Activated CD4-positive, alpha-beta T cell treated with anti-CD3 and anti-CD28 coated beads, Interleukin-2, amount 50 U/mL, for 48 hours (primary cell): Measurements from ENCODE around the gene CWC22.
A peak's percentile ranks its signal among the peaks of the same experiment; 100 is the strongest.
"Not testable (repeated sequence)": the region's sequence is repeated elsewhere in the genome, so short reads cannot be mapped to it uniquely, and the experiment has no call there.

Source experiments
- DNase-seq, 2 experiments: peaks; one replicate each; pipeline ENCODE4 v3.0.0-alpha.2; 2020

CWC22 gene

DNA sequence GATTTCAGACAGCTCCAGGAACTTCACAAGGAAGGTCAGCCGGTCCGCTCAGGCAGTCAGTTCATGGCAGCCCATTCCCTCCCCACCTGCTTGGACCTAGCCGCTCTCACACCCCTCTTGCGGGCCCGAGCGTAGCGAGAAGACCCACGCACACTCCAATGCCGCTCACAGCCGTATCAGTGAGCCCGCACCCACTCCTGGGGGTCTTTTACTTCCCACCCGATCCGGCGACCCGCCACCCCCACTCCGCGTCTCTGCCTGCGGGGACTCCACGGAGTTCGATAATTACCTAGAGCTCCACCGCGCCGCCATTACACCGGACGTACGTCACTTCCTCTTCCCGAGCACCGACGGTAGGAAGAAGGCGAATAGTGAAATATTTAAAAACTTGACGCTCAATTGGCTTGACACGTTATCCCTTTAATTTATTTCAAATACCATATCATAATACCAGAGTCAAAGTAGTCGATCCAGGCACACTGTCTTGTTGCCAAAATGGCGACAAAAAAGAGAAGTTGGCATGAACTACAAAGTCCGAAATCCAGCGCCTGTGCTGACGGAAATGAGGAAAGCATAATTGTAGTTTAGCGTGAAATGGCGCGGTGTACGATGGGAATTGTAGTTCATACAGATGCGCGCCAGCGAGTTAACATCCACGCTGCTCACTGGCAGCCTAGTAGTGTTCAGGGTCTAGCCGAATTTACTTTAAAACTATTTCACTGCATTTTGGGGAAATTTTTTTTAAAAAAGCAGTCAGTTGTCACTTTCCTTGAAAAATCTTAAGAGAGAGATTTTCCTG, at the start of gene CWC22:
Gene CWC22 (minus strand): TSS at position 517 of the 799 bp plus-strand sequence. CDS start 13,956 bp downstream, outside the sequence.
- DNase-seq, result peak; percentile 78 to 84

DNA sequence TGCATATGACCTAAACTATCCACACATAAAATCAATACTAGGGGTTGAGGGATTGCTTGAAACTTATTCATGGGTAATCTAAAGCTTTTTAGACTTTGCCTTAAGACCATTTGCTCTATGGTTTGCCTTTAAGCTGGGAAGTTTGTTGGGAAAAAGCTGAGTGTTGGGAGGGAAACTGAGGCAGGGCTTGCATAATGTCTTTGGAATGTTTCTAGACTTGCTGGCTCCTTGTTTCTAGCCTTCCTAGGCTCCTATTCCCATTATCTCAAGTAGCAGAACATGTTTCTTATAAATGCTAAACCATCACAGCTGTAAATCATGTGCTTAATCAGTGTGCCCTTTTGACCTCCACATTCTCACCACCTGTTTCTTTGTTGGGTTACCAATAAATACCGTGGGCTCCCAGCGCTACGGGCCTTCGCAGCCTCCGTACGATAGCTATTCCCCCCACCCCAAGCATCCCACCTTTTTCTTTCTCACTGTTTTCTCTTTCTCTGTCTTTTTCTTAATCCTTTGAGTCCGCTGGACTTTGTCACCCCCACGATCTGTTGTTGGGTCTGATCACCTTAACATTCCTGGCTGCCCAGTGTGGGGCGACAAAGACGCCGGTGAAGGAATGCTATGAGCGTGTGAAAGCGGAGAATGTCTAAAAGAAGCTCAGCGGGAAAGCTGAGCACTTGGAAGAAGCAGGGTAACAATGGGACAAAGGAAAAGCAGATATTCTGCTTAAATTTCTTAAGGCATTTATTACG, 49.4 kb upstream of the CWC22 start:
- no peak for DNase-seq

DNA sequence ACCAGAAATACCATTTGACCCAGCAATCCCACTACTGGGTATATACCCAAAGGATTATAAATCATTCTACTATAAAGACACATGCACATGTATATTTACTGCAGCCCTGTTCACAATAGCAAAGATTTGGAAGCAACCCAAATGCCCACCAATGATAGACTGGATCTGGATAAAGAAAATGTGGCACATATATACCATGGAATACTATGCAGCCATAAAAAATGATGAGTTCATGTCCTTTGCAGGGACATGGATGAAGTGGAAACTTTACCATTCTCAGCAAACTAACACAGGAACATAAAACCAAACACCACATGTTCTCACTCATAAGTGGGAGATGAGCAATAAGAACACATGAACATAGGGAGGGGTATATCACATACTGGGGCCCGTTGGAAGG, 47.5 kb upstream of the CWC22 start:
- DNase-seq, result not testable (repeated sequence)

DNA sequence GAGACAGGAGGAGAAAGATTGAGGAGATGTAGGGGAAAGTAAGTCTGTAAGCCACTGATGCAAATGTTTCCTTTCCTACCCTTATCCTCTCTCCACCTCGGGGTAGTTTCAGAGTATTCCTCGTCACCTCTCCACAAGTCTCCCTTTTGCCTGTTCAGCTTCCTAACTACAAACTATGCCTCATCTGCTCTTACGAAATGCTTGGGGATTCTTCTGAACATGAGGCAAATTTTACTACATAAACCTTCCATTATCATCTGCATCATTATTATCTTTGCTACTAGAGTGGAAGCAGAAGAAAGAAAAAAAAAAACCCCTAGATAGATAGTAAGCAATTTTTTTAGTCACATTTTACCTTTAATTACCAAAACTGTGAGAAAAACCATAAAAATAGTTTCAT, 43.1 kb upstream of the CWC22 start:
- DNase-seq, result no peak

DNA sequence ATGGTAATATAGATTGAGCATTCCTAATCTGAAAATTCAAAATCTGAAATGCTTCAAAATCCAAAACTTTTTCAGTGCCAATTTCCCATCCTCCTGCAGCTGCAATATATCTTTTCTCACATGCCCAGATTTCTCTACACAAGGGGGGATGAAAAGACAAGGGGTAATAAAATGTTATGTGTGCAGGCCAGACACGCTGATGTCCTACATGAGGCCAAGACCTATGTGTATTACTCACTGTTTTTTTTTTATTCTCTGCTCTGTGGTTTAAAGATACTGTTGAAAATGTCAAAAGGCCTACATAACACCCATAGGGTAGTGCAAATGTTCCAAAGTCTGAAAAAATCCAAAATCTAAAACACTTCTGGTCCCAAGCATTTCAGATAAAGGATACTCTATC, 41.2 kb upstream of the CWC22 start:
- no peak for DNase-seq

DNA sequence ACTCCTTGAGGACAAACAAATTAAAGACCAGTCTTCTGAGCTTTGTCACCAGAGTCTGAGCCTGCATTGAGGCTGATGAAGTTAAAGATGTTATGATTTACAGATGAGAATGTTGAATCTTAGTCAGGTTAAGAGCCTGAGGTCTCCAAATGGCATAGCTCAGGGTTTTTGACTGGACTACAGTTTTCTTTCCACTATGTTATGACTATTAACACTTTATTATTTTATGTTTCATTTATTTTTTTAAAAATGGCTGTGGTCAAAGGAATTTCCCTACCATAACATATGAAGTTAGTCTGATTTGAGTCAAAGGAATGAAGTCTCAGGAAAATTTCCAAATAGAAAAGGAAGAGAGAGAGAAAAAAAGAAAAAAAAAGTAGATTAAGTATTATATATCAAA, 39.7 kb upstream of the CWC22 start:
- no peak for DNase-seq

DNA sequence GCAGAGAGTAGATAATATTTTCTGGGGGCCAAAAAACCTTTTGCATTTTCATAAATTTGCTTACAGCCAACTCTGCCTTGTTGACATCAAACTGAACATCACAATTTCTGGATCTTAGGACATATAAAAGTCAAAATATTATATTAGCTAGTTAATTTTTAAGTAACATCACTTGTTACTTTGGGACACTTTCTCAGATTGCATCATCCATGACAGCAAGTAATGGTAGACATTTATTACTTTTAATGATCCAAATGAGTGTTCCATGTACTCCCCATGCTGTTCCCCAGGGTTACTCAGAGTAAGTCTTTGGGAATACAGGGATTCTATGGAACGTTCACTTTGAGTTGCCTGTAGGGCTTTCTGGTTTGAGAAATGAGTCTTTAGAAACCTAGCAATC, 39.1 kb upstream of the CWC22 start:
- DNase-seq, result no peak

DNA sequence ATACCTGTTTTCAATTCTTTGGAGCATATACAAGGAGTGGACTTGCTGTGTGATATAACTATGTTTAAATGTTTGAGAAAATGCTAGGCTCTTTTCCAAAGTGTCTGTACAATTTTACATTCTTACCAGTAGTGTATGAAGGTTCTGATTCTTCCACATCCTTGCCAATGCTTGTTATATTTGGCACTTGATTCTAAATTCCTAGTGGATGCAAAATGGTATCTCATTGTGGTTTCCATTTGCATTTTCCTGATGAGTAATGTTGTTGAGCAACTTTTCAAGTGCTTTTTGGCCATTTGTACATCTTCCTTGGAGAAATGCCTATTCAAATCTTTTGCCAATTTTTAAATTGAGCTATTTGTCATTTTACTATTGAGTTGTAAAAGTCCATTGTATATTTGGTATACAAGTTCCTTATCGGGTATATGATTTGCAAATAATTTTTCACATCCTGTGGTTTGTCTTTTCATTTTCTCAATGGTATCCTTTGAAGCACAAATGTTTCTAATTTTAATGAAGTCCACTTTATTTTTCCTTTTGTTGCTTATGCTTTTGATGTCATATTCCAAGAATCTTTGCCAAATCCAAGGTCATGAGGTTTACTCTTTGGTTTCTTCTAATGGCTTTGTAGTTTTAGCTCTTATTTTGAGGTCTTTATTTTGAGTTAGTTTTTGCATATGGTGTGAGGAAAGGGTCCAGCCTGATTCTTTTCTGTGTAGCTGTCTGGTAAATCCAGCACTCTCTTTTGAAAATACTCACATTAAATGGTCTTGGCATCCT, 33.2 kb upstream of the CWC22 start:
- DNase-seq, result no peak

DNA sequence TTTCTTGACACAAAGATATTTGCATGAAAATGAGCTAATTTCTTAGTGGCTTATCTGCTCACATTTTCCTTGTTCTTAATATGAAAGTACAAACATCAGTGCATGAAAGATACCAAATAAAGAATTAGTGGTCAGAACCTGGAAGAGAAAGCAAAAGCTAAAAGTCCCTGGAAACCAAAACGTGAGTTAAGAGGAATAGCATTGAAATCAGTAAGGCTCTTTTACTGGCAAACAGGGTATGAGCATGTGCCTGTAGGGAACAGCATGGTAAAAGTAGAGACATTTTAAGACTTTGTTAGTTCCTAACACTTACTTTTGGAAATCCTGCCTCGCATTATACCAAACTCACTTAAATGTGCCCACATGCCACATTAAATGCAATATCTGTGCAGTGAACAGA, 31.9 kb upstream of the CWC22 start:
- DNase-seq, result no peak

DNA sequence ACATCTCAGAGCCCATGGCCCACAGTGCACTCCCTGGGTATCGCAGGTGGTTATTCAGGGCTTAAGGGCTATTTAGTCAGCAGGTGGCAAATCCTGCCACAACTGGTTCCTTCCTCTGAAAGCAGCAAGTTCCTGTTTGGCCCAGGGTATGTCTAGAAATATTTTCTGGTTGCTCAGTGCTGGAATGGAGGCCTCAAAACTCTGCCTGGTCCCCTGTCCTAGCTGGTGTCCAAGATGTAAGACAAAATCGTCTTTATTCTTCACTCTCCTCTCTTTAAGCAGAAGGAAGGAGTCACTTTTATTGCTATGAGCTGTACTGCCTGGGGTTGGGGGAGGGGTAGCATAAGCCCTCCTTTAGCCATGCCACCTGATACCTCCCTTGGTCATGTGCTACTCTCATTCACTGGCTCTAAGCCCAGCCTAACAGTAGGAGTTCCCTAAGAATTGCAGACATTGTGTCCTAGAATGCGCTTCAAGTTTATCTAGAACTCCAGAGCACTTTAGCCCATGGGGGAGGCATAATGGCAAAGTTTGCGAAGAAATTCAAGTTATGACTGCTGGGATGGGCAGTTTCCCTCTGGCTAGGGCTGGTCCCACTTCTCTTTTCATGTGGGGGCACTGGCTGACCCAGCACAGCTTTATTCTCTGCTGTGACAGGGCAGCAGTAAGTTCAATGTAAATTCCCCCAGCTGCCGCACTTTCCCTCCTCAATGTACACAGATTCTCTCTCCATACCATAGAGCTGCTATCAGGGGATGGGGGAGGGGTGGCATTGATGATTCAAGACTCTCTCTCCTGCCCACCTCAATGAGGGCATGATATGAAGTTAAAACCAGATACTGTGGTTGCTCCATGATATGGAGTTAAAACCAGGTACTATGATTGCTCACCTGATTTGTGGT, 27.1 kb upstream of the CWC22 start:
- no peak for DNase-seq

DNA sequence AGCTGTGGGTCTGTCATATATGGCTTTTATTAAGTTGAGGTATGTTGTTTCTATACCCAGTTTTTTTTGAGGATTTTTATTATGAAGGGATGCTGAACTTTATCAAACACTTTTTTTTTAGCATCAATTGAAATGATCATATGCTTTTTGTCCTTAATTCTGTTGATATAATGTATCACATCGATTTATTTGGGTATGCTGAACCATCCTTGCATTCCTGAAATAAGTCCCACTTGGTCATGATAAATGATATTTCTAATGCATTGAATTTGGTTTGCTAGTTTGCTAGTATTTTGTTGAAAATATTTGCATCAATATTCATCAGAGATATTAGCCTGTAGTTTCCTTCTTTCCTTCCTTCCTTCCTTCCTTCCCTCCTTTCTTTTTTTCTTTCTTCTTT, 22.5 kb upstream of the CWC22 start:
- DNase-seq, result no peak

DNA sequence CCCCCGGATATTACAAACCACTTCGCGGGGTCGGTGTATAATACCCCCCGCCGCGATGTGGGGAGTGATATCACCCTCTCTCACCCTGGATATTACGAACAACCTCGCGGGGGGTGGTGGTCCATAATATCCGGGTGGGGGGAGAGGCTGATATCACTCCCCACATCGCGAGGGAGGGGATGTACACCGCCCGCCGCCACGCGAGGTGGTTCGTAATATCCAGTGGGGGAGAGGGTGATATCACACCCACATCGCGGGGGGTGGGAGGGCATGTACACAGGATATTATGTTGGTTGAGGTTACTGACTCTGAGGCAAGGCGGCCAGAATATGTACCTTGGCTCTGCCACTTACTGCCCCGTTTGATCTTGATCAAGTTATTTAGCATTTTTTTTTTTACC, 14.8 kb upstream of the CWC22 start:
- no peak for DNase-seq

DNA sequence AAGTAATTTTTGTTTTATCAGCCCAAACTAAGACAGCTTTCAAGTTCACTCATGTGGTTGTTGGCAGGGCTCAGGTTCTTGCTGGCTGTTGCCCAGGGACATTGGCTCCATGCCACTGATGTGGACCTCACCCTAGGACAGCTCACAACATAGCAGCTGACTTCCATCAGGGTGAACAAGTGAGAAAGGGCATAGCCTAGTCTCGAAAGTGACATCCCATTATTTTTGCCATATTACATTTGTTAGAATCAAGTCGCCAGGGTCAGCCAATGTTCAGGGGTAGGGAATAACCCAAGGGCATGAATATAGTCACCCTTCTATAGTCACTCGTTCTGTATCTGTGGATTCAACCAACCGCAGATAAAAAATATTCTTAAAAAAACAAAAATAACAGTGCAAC, 10.7 kb upstream of the CWC22 start:
- no peak for DNase-seq

DNA sequence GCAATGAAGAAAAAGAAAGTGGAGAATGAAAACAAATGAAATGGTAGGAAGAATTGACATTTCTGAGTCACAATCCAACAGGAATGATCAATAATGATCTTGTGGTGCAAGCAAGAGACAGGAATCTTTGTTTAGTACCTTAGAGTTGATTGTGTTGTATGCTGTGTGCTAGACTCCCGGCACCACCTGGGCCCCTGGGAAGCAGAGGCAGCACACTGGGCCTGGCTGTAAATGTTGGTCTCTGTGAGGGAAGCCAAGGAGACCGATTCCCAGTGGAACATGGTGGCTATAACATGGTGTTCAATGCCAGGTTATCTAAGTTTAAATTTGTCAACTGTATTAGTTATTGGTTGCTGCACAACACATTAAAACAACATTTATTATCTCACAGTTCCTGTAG, 9.8 kb upstream of the CWC22 start:
- no peak for DNase-seq

DNA sequence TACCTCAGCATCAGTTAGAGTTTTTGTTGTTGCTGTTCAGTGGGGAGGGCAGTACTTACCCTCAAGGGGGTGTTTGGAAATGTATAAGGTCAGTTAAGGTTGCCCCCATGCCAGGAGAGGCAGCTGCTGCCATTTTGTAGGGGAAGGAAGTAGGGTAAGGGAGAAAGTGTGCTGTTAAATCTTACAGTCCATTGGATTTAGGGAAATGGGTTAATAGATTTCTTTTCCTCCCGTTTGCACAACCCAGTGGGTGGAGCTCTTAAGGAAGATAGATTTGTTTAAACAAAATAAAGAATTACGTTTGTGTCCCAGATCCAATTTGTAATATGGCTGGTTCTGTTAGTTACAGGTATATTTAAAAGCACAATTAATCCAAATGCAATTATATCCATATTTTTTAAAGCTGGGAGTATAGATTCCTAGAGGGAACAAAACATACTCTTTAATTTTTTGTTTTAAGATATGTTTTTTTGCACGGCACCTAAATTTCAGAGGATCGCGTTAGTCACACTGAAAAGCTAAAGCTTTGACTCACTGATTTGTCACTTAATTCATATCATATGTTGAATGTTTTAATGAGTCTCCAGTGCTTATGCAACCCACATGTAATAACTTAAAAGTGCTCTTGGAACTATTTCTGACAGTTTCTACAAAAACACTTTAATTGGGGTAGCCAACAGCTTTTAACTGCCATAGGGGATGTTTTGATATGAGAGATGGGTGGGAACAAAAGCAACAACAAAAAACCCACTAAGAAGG, 9.0 kb upstream of the CWC22 start:
- no peak for DNase-seq

DNA sequence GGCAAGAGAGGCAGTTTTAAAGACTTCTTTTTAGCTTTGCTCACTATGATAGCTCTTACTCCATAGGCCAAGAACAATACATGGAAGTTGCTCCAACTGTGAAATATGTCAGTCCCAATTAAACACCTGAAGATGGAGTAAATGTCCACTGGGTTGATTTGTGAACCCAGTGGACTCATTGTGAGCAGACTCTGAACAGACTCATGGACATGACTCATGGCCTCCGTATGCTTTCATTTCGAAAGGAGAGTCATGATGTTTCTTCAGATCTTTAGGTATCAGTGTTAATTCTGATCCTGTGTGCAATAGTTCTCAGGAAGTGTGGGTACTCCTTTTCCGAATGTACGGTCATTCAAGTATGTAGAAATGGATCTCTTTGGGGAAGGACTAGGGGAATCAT, 5.4 kb upstream of the CWC22 start:
- DNase-seq, result no peak

DNA sequence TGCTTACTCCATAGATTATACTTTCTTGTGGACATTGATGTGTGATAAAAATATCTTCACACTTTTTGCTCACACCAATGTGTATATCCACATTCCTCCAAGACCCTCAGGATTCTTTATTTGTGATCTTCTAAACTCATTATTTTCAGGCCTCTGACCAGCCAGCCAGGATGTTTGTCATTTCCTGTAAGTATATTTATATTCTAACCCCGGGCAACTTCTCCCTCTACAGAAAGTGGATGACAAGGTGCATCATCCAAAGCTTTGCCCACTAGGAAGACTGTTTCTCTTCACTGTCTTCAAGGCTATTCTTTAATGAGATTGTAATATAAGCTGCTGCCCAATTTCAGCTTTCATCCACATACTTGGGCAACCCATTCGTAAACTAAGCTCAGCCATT, 3.6 kb upstream of the CWC22 start:
- DNase-seq, result no peak

DNA sequence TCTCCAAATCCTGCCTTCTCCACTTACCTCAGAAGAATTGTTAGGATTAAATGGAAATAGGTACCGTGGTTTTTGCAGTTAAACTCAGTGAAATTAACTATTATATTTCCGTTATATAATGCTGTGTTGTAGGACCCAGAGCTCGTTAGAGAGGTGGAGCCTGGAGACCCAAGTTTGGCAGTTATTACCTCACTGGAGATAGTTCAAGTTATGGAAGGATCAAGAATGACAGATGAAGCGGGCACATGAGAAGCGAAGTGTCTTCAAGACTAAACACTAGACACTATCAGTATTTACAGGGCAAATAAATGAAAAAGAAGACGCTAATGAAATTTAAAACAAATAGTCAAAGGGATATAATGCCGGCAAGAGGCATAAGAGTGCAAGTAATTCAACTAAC, 866 bp downstream of the CWC22 start:
- no peak for DNase-seq

DNA sequence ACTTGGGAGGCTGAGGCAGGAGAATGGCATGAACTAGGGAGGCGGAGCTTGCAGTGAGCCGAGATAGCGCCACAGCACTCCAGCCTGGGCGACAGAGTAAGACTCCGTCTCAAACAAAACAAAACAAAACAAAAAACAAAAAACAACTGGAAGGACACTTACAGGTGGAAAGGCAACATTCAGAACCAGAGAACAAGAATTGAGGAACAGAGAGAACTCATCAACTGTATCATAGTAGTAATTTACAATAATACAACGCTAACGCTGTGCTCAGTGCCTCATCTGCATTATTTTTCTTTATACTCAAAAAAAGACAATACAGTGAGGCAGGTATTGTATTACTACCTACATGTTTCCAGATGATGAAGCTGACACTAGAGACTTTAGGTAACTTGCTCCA, 1.6 kb downstream of the CWC22 start:
- not testable (repeated sequence) for DNase-seq

DNA sequence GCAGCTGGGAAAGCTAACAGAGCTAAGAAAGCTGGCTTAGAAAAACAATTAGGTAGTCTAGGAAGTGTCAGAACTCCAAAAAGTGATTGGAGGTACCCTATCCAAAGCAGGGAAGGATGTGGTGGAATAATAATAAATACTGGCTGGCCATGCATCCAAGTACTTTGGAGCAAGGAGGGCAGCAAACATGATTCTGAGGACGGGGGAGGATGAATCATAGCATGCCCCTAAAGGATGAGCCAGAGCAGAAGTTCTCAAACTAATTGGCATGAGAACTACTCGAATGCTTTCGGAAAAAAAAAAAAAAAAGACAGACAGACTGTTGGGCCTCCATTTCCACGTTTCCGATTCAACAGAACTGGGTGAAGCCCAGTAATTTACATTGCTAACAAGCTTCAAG, 2.4 kb downstream of the CWC22 start:
- DNase-seq, result no peak

DNA sequence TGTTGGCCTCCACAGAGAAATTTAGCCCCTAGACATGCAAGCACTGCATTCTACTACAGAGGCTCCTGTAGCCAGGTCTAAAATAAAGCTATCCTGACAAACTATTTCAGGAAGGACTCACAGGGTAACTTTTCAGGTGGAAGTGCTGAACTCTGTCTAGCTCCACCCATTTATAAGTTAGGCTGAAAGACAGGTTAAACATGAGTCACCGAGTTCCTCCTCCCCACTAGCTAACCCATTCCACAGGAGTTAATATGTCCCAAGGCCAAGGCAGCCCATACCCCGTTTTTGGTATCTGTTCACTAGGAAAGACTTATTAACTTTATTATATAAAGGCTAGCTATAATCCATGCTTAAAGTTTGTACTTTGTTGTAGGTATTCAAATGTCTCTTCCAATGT, 3.5 kb downstream of the CWC22 start:
- DNase-seq, result no peak

DNA sequence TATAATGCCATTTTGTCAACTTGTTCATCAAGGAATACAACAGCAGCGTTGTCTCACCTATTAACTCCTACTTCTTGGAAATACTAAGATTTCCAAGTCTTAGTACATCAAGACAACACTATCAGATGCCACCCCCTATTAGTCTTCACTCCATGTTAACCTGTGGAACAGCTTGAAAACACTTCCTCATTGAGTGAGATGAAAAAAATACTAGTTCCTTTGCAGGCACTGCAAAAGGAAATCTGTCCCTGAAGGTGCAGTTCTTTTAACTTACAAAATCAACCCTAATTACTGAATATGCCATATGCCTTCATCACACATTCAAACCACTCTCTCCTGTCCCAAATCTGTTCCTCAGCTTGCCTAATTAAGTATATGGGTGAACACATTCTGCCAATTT, 4.0 kb downstream of the CWC22 start:
- DNase-seq, result no peak
